ENCODE measurements around the gene LRP1-AS. TPM values are rescaled to one million over a fixed set of nuclear protein-coding genes. Genes with fewer than 3 reads are reported as not detected.
A peak's percentile ranks its signal among the peaks of the same experiment; 100 is the strongest.

The LRP1-AS gene
- total and polyA plus RNA-seq, 2 experiments from 2014 or later, result not detected

GRCh38 chr12:57129321-57129842, 18.0 kb downstream of the LRP1-AS start:
- peak overlapping the region; percentile 84 for H3K4me3 ChIP-seq
- no peaks in the 10 kb centered on the region for H3K36me3 ChIP-seq
- DNase-seq (ENCODE audit: low read depth in 1 of 2, low spot score in 1 of 2), result peak in 1 of 2 donors; percentile 30
- H3K27ac ChIP-seq, result no peak overlapping the region
- no peaks in the 10 kb centered on the region for H3K27me3 ChIP-seq
- peaks cover 38% of the 10 kb centered on the region for H3K4me1 ChIP-seq (ENCODE audit: low read depth)
- no peaks in the 10 kb centered on the region for H3K9me3 ChIP-seq (ENCODE audit: low read depth)
- TF ChIP-seq CTCF (IDR thresholded peaks at IDR 0.05; ENCODE audit: low read depth, low read length), result no peak

DNA sequence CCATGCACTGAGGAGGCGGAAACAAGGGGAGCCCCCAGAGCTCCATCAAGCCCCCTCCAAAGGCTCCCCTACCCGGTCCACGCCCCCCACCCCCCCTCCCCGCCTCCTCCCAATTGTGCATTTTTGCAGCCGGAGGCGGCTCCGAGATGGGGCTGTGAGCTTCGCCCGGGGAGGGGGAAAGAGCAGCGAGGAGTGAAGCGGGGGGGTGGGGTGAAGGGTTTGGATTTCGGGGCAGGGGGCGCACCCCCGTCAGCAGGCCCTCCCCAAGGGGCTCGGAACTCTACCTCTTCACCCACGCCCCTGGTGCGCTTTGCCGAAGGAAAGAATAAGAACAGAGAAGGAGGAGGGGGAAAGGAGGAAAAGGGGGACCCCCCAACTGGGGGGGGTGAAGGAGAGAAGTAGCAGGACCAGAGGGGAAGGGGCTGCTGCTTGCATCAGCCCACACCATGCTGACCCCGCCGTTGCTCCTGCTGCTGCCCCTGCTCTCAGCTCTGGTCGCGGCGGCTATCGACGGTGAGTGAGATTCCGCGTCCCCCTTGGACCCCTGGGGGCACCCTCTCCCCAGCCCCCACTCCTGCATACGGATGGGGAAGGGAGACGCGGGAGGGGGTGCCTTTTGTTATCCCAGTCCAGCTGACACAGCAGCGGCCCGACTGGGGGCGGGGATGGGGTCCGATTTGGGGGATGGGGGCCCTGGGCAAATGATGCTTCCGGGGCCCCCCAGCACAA, 18.7 kb downstream of the LRP1-AS start:
- peak in 1 of 2 donors; percentile 39 for DNase-seq (ENCODE audit: low read depth in 1 of 2, low spot score in 1 of 2)
- TF ChIP-seq CTCF (IDR thresholded peaks at IDR 0.05; ENCODE audit: low read depth, low read length), result no peak
- Histone ChIP-seq H3K27ac (no peak overlapping the region), H3K4me3 (peak overlapping the region; percentile 84), H3K4me1 (ENCODE audit: low read depth) (peaks cover 33% of the 10 kb centered on the region), H3K9me3 (ENCODE audit: low read depth) (no peaks in the 10 kb centered on the region), H3K36me3 (no peaks in the 10 kb centered on the region), H3K27me3 (no peaks in the 10 kb centered on the region)

GRCh38 chr12:57127726-57128518, 19.5 kb downstream of the LRP1-AS start, which contains the start of gene LRP1:
Gene LRP1 (plus strand): TSS chr12:57128483. CDS start chr12:57128965, 482 bp downstream.
- H3K36me3 ChIP-seq, result no peaks in the 10 kb centered on the region
- peak within 1 kb of the TSS; percentile 84 for H3K4me3 ChIP-seq
- H3K4me1 ChIP-seq (ENCODE audit: low read depth), result peaks cover 25% of the 10 kb centered on the region
- no peaks in the 10 kb centered on the region for H3K9me3 ChIP-seq (ENCODE audit: low read depth)
- no peak for TF ChIP-seq CTCF (IDR thresholded peaks at IDR 0.05; ENCODE audit: low read depth, low read length)
- peak; percentile 88 for DNase-seq (ENCODE audit: low read depth in 1 of 2, low spot score in 1 of 2)
- peak within 1 kb of the TSS; percentile 94 for H3K27ac ChIP-seq
- no peaks in the 10 kb centered on the region for H3K27me3 ChIP-seq

GRCh38 chr12:57127101-57127725, 20.2 kb downstream of the LRP1-AS start:
- Histone ChIP-seq H3K4me3 (peak overlapping the region; percentile 84), H3K27ac (peak overlapping the region; percentile 94), H3K4me1 (ENCODE audit: low read depth) (peaks cover 19% of the 10 kb centered on the region), H3K9me3 (ENCODE audit: low read depth) (no peaks in the 10 kb centered on the region), H3K27me3 (no peaks in the 10 kb centered on the region), H3K36me3 (no peaks in the 10 kb centered on the region)
- peak in 1 of 2 donors; percentile 89 for DNase-seq (ENCODE audit: low read depth in 1 of 2, low spot score in 1 of 2)
- TF ChIP-seq CTCF (IDR thresholded peaks at IDR 0.05; ENCODE audit: low read depth, low read length), result peak; percentile 27

DNA sequence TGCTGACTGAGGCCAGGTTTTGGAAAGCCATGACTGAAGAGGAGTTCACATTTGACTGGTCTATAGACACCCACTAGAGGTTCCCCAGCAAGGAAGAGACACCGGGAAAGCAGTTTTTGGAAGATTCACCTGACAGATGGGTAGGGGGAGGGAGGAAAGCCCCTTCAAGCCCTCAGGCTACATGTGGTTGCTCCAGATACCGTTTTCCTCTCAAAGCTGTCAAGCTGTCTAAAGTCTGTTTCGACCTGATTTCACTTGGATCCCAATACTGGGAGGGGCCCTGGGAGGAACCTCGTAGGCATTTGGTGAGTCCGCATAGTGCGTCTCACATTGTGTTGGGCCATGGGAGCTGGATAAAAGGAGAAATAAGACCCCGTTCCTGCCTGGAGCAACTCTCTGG, 20.9 kb downstream of the LRP1-AS start:
- H3K4me3 ChIP-seq, result no peak overlapping the region
- H3K27ac ChIP-seq, result peak overlapping the region; percentile 94
- H3K27me3 ChIP-seq, result no peaks in the 10 kb centered on the region
- H3K36me3 ChIP-seq, result no peaks in the 10 kb centered on the region
- no peak for DNase-seq (ENCODE audit: low read depth in 1 of 2, low spot score in 1 of 2)
- H3K4me1 ChIP-seq (ENCODE audit: low read depth), result peaks cover 15% of the 10 kb centered on the region
- no peak for TF ChIP-seq CTCF (IDR thresholded peaks at IDR 0.05; ENCODE audit: low read depth, low read length)
- H3K9me3 ChIP-seq (ENCODE audit: low read depth), result no peaks in the 10 kb centered on the region
